SJSA1 (cell line): Measurements from ENCODE around the gene GMPR. TPM values are rescaled to one million over a fixed set of nuclear protein-coding genes. Genes with fewer than 3 reads are reported as not detected.

Source experiments
- DNase-seq, 2 experiments: peaks; one replicate each; pipeline ENCODE4 v3.0.0-alpha.2; 2015 to 2020; ENCODE audit warnings: low spot score in 2 of 2, low read depth in 1 of 2
- H3K27ac ChIP-seq: fragments of 250-450 bp; sonication (Bioruptor Pico); 2 replicates; pipeline ENCODE4 v1.5.1; 2020; ENCODE audit warnings: mild to moderate bottlenecking, moderate library complexity
- H3K27me3 ChIP-seq: fragments of 250-450 bp; sonication (Bioruptor Pico); replicated peaks from 2 replicates; pipeline ENCODE4 v1.5.1; 2020; ENCODE audit warnings: mild to moderate bottlenecking, moderate library complexity
- H3K36me3 ChIP-seq: fragments of 250-450 bp; sonication (Bioruptor Pico); 2 replicates; pipeline ENCODE4 v1.5.1; 2020; ENCODE audit warnings: mild to moderate bottlenecking
- H3K4me1 ChIP-seq: fragments of 250-450 bp; sonication (Bioruptor Pico); replicated peaks from 2 replicates; pipeline ENCODE4 v1.6.1; 2021; ENCODE audit warnings: mild to moderate bottlenecking
- H3K4me3 ChIP-seq: fragments of 250-450 bp; sonication (Bioruptor Pico); 2 replicates; pipeline ENCODE4 v1.5.1; 2020; ENCODE audit warnings: mild to moderate bottlenecking
- H3K9me3 ChIP-seq: fragments of 250-450 bp; sonication (Bioruptor Pico); replicated peaks from 2 replicates; pipeline ENCODE4 v1.5.1; 2020; ENCODE audit warnings: mild to moderate bottlenecking
- total RNA-seq: library from RNA; depleted of rRNA; stranded (reverse); fragments of >200 nt; shearing (Covaris generic); gene quantifications from 2 replicates; pipeline ENCODE4 v1.2.3, GENCODE V29; 2014

Gene GMPR
- total RNA-seq, 1 experiment from 2014 or later = 21.3 TPM

DNA sequence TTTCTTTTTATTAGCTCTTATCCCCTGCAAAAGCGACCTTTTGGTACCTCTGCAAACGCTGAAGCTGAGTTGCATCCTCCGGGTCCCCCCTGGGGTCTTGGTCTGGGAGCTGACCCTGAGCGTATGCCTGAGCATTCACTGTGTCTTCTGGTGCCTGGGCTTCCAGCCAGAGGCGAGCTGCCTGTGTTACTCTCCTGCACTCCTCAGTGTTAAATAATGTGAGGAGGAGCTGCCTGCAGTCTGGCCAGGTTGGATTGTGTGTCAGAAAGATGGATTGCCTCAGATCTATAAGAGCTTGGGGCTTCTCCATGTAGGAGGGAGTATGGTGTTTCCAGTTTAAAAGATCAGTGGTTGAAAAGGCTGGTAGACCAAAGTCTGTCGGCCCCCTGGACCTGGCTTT, 8.7 kb upstream of the GMPR start:
- no peaks in the 10 kb centered on the region for H3K36me3 ChIP-seq
- H3K9me3 ChIP-seq = no peaks in the 10 kb centered on the region
- H3K4me3 ChIP-seq = no peak overlapping the region
- H3K4me1 ChIP-seq = peaks cover 19% of the 10 kb centered on the region
- H3K27ac ChIP-seq = no peak overlapping the region
- no peak for DNase-seq
- H3K27me3 ChIP-seq = no peaks in the 10 kb centered on the region

DNA sequence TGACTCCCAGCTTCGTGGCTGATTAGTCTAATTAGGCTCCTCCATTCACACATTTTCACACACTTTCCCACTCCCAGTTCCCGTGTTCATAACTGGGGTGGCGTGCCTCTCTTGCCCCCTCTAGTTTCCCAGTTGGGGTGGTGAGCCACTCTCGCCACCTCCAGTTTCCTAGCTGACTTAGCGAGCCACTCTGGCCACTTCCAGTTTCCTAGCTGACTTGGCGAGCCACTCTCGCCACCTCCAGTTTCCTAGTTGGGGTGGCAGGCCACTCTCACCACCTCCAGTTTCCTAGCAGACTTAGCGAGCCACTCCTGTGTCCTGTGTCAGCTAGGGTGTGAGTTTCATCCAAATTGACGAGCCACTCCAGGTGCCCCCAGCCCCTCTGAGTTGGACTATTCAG, 7.4 kb upstream of the GMPR start:
- H3K36me3 ChIP-seq = no peaks in the 10 kb centered on the region
- H3K4me1 ChIP-seq = peaks cover 21% of the 10 kb centered on the region
- H3K27ac ChIP-seq = no peak overlapping the region
- H3K9me3 ChIP-seq = no peaks in the 10 kb centered on the region
- H3K27me3 ChIP-seq = no peaks in the 10 kb centered on the region
- H3K4me3 ChIP-seq = no peak overlapping the region
- no peak for DNase-seq

DNA sequence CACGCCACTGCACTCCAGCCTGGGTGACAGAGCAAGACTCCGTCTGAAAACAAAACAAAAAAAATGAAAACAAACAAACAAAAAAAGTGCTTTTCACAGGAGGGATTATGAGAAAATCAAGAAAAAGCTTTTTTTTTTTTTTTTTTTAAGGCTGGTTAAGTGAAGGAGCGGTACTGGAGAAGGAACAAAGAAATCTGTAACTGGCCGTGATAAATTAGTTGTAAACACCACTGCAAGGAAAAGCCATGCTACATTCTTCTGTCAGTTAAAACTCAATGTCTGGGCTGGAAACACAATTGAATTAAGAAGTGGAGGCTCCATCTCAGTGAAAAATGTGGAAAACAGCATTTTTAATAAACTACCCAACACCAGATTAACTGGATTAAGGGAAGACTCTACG, 6.3 kb upstream of the GMPR start:
- no peaks in the 10 kb centered on the region for H3K36me3 ChIP-seq
- DNase-seq = no peak
- no peaks in the 10 kb centered on the region for H3K27me3 ChIP-seq
- H3K9me3 ChIP-seq = no peaks in the 10 kb centered on the region
- H3K4me3 ChIP-seq = no peak overlapping the region
- H3K27ac ChIP-seq = no peak overlapping the region
- peaks cover 31% of the 10 kb centered on the region for H3K4me1 ChIP-seq

DNA sequence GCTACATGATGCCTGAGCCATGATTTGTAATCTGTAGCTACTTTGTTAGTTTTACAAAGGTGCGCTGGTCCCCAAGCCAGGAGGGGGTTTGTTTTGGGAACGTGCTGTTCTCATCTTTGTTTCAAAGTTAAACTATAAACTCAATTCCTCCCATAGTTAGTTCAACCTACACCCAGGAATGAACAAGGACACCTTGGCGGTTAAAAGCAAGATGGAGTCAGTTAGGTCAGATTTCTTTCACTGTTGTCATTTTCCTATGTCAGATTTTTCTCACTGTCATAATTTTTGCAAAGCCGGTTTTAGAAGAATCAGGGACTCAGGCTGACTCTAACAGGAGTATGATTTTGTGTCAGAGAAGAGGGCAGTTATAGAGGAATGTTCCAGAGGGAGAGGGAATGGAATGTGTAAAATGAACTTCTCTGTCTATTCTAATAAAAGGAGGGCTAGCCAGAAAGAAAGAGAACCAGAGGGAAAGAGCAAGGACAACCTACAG, 2.3 kb upstream of the GMPR start:
- no peaks in the 10 kb centered on the region for H3K9me3 ChIP-seq
- H3K4me3 ChIP-seq = no peak overlapping the region
- peaks cover 40% of the 10 kb centered on the region for H3K4me1 ChIP-seq
- no peak for DNase-seq
- peak overlapping the region; percentile 16 for H3K27ac ChIP-seq
- H3K36me3 ChIP-seq = no peaks in the 10 kb centered on the region
- no peaks in the 10 kb centered on the region for H3K27me3 ChIP-seq

DNA sequence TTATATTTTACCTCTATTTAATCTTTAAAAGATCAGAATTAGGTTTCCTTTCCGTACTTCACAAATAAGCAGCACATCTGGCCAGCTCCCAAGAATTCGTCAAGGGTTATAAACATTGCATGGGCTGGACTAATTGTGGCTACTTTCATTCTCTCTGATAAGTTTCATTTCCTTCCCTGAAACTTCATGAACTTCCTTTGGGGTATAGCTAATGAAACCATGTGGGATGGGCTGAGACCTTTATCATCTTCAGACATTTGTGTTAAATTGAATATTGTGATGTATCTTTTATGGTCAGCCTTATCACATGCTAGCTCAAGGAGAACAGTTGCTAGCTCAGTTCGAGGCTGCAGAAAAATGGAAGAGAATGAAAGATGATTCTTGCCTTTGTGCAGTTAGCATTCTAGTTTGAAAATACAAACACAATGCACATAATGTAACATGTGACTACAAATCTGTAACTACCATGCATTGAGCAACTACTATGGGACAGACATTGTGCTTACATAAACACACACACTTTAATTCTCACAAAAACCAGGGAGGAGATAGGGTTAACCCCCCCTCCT, 1.7 kb upstream of the GMPR start:
- H3K27ac ChIP-seq = peak overlapping the region; percentile 16
- no peaks in the 10 kb centered on the region for H3K36me3 ChIP-seq
- no peaks in the 10 kb centered on the region for H3K27me3 ChIP-seq
- peaks cover 40% of the 10 kb centered on the region for H3K4me1 ChIP-seq
- peak; percentile 58 to 63 for DNase-seq
- H3K4me3 ChIP-seq = peak overlapping the region; percentile 5
- H3K9me3 ChIP-seq = no peaks in the 10 kb centered on the region

DNA sequence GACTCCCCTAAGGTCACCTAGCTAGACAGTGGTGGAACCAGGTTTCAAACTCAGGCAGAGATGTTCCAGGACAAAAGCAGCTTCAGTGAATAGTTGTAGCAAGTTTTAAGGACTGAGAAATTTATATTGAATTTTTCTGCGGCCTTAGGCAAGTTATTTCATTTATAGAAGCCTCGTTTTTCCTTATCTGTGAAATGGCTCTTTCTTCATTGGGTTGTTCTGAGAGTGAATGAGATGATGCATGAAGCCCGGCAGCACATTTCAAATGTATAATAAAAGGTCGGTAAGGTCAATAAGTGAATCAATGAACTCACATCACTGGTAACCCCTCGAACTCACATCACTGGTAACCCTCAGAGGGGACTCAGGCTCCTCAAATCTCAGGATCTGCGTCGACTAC, 1.1 kb upstream of the GMPR start:
- Histone ChIP-seq H3K27ac (no peak overlapping the region), H3K4me3 (no peak overlapping the region), H3K9me3 (no peaks in the 10 kb centered on the region), H3K36me3 (no peaks in the 10 kb centered on the region), H3K27me3 (no peaks in the 10 kb centered on the region), H3K4me1 (peaks cover 38% of the 10 kb centered on the region)
- DNase-seq = no peak

DNA sequence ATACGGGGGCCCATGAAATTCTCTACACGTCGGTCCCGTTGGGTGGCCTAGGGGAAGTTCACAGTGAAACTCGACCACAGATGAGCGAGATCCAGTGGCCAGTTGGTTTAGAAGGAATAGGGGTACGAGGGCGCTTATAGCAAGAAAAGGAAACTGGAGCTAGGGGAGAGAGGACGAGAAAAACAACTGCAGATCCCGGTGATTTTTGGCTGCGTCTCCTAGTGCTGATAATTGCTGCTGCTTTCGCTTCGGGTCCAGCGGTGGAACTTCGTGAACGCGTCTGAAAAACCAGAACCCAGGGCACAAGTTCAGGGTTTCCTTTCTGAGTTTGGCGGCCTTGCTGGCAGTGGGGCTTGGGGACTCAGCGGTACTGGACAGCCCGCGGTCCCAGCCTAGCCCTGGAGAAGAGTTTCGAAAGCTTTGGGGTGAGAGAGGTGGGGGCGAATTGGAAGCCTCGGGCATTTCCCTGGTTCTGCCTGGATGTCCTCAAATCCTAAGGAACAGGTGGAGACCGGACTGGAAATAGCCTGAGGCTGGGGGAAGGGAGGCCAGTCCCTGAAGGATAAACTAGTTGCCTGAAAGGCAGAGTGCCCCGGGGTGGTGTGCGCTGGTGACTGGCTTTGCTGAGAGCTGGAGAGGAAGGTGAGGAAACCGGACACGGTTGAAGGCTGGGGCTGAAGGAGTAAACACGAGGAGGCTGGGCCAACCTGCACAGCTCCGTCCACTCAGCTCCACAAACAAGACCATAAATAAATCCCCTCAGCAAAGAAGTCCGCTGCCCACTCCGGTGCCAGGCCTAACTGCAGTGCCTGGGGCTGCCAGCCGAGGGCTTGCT, 793 bp downstream of the GMPR start:
- no peaks in the 10 kb centered on the region for H3K36me3 ChIP-seq
- H3K9me3 ChIP-seq = no peaks in the 10 kb centered on the region
- peak overlapping the region; percentile 52 for H3K4me3 ChIP-seq
- peaks cover 49% of the 10 kb centered on the region for H3K4me1 ChIP-seq
- peak in 1 of 2 experiments; percentile 75 for DNase-seq
- H3K27me3 ChIP-seq = no peaks in the 10 kb centered on the region
- H3K27ac ChIP-seq = no peak overlapping the region; the same call in 1 of the 2 replicates

DNA sequence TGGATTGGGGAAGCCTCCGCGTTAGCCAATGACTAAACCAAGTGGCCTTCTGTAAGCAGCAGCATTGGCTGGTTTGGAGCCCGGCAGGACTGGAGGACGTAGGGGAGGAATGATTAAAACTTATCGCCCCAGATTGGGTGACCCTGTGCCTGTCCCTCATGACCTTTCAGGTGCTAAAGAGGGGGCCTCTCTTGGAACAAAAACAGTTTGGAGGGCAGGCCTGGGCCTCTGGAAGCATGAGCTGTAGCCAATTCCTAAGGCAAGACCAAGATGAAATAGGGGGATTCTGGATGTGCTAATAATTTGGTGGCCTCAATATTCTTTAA, 1.4 kb downstream of the GMPR start:
- peaks cover 55% of the 10 kb centered on the region for H3K4me1 ChIP-seq
- H3K27ac ChIP-seq = no peak overlapping the region
- H3K27me3 ChIP-seq = no peaks in the 10 kb centered on the region
- DNase-seq = peak in 1 of 2 experiments; percentile 84
- no peaks in the 10 kb centered on the region for H3K36me3 ChIP-seq
- H3K4me3 ChIP-seq = peak overlapping the region; percentile 52
- H3K9me3 ChIP-seq = no peaks in the 10 kb centered on the region

DNA sequence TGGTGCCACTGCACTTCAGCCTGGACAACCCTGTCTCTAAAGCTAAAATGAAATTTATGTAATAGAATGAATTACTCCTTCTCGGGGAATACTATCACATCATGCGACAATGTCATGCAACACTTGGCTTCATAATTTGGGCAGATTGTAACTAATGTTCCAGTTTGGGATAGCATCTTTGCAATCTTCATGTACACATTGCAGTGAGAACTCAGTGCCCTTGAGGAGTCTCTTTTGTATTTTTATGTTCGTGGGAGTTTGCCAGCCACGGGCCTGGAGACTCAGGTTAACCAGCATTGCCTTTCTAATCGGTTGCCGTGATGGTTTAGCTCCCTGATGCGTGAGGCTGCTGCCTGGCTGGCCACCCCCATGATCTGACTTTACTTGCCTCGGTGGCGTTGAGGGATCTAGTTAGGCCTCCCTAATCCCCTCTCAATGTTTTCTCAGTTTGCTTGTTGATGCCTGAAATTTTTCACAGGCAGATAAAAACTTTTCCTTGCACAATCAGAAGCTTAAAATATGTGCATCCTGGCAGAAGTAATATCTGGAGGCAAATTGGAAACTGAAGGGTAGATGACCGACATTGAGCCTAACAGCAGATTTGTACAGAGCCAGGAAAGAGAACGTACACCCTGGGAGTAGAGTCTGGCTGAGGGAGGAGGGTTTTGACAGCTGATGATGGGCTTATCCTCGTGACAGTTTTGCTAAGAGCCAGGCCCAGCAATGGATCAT, 2.4 kb downstream of the GMPR start:
- peaks cover 61% of the 10 kb centered on the region for H3K4me1 ChIP-seq
- no peak for DNase-seq
- no peaks in the 10 kb centered on the region for H3K36me3 ChIP-seq
- H3K27ac ChIP-seq = no peak overlapping the region
- H3K4me3 ChIP-seq = no peak overlapping the region
- H3K27me3 ChIP-seq = no peaks in the 10 kb centered on the region
- H3K9me3 ChIP-seq = no peaks in the 10 kb centered on the region

DNA sequence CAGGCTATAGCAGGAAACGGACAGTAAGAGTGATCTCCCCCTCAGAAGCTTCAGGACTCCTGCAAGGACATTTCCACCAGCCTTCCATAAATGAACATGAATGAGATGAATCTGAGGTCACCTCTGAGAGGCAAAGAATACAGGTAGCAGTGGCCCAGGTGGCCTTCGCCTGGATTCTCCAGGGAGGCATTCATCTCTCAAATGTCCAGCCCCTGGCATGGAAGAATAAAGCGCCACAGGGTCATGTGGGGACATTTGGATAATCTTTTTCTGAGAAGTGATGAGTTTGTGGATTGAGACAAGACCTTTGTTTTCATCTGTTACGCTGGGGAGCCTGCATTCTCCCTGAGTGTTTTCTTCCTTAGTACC, 2.9 kb downstream of the GMPR start:
- no peak overlapping the region for H3K4me3 ChIP-seq
- no peaks in the 10 kb centered on the region for H3K9me3 ChIP-seq
- H3K36me3 ChIP-seq = no peaks in the 10 kb centered on the region
- H3K27me3 ChIP-seq = no peaks in the 10 kb centered on the region
- H3K27ac ChIP-seq = no peak overlapping the region
- H3K4me1 ChIP-seq = peaks cover 55% of the 10 kb centered on the region
- no peak for DNase-seq

DNA sequence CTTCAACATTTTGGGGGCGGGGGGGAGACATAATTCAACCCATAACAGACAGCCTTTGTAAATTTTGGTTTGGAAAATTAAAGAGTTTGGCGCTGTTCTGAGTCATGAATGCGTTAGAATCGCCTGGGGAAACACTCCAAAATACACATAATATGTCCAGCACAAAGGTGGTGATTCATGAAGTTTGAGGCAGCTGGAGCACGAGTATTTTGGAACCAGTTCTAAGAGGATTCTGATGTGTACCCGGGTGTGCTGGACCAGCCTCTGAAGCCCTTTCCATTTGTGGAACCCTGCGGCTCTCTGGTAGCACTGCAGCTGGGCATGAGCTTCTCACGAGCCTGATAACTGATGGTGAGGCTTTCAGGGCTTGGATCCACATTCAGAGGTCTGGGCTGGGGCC, 4.7 kb downstream of the GMPR start:
- Histone ChIP-seq H3K27ac (peak overlapping the region; percentile 19), H3K36me3 (peaks cover 11% of the 10 kb centered on the region), H3K4me1 (peaks cover 40% of the 10 kb centered on the region), H3K4me3 (no peak overlapping the region), H3K27me3 (no peaks in the 10 kb centered on the region), H3K9me3 (no peaks in the 10 kb centered on the region)
- DNase-seq = peak; percentile 68 to 69

DNA sequence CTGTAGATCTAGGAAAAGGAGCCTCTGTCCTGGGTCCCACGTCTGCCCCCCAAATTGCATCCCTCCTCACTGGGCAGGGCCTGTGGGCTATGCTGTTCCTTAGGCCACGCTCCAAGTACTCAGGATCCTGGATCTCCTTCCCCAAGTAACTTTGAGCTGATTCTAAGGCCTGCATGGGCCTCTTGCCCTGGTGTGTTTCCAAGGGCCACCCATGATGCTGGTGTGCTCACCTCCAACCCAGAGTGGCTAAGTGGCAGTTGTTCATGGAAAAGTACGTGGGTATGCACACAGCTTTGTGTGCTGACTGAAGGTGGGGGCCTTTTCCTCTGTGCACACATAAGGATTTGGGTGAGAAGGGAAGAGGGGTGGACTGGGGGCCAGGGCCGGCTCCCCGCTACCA, 5.3 kb downstream of the GMPR start:
- Histone ChIP-seq H3K36me3 (peaks cover 11% of the 10 kb centered on the region), H3K27ac (peak overlapping the region; percentile 19), H3K4me1 (peaks cover 40% of the 10 kb centered on the region), H3K4me3 (no peak overlapping the region), H3K9me3 (no peaks in the 10 kb centered on the region), H3K27me3 (no peaks in the 10 kb centered on the region)
- DNase-seq = peak; percentile 51 to 56

DNA sequence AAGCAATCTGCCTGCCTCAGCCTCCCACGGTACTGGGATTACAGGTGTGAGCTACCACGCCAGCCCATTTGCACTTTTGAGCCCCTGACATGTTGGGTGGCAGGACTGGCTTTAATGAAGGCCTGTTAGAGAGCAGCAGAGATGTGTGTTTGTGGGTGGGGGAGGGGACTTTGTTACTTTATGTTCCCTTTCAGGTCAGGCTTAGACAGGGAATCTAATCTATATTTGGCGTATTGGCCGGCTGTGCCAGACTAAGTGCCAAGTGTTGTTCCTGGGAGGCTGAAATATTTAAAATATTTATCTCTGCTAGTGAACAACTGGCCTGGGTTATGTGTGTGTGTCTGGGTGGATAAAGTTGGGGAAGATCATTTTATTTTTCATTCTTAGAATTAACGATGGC, 6.1 kb downstream of the GMPR start:
- no peak for DNase-seq
- Histone ChIP-seq H3K27me3 (no peaks in the 10 kb centered on the region), H3K4me1 (peaks cover 39% of the 10 kb centered on the region), H3K9me3 (no peaks in the 10 kb centered on the region), H3K27ac (no peak overlapping the region), H3K4me3 (no peak overlapping the region), H3K36me3 (peaks cover 11% of the 10 kb centered on the region)

DNA sequence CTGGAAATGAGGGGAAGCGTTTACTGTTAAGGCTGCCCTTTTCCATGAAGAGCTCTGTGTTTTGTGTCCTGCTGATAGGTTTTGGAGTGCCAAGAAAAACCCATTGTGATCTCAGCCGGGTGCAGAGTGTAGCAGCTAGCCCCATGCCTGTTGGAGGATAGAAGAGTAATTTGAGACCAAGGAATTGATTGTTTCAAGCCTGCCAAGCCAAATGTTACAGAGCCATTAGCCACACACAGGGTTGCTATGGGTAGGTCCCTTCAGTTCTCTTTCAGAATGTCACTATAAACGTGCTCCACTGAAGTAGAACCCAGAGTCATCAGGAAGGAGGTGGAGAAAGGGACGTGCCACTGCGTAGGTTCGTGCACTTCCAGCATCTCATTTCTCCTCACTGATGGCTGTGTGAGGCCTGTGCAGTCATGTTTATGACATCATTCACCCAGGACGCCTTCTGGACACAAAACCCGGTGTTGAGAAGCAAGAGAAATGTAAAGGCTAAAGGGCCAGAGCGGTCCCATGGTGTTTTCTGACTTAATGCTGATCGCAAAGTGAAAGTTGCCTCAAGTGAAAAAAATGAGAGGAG, 6.6 kb downstream of the GMPR start:
- no peak overlapping the region for H3K27ac ChIP-seq
- DNase-seq = no peak
- H3K36me3 ChIP-seq = peaks cover 11% of the 10 kb centered on the region

More for the DNA sequence above, 6.6 kb downstream of the GMPR start:
- no peaks in the 10 kb centered on the region for H3K9me3 ChIP-seq
- H3K27me3 ChIP-seq = no peaks in the 10 kb centered on the region
- no peak overlapping the region for H3K4me3 ChIP-seq
- peaks cover 33% of the 10 kb centered on the region for H3K4me1 ChIP-seq
